AML-193 (cell line): ENCODE results near the gene POLN.
"Not testable (repeated sequence)": the region's sequence is repeated elsewhere in the genome, so short reads cannot be mapped to it uniquely, and the experiment has no call there.

Experiments
- DNase-seq, 2 experiments: peaks; one replicate each; lab custom pipeline; 2025; lab: John Stamatoyannopoulos, UW

Gene POLN

DNA sequence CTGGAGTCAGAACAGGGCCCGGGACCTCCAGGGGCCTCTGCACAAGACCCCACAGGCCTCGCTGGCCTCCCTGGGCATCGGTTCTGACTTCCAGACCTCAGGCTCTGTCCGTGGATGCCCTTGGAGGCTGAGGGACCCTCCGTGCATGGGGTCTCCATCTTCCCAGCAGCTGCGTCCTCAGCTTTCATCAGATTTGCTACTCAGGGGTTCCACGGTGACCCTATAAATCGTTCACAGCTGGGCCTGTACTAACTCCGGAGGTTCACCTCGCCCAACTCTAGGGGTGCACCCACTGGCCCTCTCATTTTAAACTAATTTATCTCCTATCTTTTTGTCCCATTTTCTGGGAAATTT, 33.1 kb upstream of the POLN start:
- DNase-seq = not testable (repeated sequence)

DNA sequence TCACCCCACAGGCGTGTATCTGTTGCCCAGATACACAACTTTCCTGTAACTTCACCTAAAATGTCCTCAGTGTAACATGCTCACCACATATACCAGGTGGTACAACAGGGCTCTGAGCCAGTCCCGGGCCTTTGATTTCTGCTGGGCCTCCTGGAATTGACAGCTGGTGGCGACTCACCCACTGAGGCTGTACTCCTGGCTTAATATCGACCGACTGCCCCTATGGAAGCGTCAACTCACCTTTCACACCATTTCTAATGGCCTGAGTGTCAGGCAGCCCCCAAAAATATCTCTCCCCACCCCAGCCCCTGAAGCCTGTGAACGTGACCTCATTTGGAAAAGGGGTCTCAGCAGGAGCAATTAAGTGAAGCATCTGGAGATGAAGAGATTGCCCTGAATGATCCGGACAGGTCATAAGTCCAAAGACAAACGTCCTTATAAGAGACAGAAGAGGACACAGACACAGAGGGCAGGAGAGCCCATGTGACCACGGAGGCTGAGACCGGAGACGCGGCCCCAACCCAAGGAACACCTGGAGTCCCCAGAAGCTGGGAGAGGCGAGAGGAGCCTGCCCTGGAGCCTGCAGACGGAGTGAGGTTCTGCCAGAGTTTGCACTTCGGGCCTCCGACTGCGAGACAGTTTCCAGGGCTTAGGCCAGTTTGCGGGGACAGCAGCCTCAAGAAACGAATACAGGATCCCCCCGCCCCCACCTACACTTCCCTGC, 32.6 kb upstream of the POLN start:
- DNase-seq = no peak

DNA sequence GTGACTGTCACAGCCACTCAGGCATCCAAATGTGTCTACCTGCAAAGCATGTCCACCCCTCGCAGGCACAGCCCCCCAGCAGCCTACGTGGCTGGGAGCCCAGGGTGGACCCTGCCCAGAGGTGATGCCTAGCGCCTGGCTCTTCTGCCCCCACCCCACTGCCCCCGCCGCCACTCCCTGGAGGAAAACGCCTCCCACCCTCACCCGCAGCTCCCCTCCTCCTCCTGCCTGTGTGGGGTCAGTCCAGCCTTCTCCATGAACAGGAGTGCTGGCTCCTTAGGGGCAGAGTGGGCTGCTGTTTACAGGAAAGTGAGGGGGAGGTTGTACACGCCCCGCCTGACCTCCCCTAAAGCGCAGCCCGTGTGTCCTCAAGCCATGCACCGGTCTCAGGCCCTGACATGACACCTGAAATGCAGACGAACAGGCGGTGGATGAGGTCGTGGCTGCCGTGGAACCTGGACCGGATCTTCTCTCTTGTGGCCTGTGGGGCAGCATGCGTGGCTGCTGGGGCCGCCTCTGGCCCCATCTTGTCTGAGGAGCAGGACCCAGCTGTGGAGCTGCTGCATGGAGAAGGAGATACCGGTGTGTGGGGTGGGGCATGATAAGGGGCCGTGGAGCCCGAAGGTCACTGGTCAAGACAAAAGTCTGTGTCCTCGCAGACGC, 31.9 kb upstream of the POLN start:
- no peak for DNase-seq

DNA sequence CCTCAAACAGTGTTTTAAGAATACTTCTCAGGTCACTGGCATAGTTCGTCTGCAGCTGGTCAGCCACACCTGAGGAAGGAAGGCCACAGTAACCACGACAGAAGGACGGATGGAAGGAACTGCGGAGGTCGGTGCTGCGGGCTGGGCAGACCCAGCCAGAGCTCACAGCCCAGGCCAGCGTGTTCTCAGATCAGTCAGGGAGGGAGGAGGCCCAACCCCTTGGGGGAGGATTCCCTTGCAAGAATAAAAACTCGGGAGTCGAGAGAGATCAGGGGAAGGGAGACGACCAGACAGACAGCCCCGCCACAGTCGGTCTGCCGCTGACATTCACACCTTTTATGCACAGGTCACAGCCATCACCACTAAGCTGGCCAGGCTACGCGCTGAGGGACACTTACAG, 31.3 kb upstream of the POLN start:
- no peak for DNase-seq

DNA sequence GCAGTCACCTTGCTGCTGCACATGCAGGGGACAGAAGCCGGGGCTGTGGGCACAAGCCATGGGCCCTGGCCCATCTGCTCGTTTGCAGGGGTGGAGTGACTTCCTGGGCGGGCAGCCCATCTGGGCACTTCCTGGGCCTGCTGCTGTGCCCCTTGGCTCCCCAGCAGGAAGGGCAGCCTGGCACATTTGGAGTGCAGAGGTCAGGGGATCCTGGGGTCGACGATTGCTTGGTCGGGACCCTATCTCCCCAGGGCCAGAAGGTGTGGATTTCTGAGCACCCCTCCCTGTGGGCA, 30.9 kb upstream of the POLN start:
- DNase-seq = no peak

DNA sequence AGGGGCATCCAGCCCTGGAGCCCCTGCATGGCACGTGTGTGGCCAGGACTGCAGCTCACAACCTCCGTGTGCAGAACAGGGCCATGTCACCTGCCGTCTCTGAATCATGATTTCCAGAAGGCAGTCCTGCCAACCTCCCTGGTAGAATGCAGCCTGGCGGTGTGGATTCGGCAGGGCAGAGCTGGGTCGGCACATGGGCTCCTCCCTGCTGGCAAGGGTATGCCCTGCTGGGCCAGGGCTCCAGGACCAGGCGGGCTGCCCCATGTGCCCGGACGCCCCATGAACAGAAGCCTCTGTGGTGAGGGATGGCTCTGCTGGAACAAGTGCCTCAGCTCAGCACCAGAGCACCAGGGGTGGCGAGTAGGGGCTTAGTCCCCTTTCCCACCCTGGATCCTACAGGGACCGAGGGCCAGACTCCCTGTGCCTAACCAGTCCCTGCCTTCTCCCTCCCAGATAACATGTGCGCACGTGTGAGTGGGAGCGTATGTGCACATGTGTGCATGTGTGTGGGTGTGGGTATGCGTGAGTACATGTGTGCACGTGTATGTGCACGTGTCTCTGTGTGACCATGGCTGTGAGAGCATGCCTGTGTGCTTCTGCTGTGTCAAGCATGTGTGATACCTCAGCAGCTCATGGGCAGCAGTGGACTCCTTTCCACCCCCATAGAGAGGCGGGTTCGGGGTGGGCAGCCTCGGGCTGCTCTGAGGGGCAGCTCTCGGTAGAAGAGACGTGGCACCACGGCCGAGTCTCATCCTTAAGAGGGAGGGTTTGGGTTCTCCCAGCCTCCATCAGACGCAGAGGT, 30.3 kb upstream of the POLN start:
- DNase-seq = no peak

DNA sequence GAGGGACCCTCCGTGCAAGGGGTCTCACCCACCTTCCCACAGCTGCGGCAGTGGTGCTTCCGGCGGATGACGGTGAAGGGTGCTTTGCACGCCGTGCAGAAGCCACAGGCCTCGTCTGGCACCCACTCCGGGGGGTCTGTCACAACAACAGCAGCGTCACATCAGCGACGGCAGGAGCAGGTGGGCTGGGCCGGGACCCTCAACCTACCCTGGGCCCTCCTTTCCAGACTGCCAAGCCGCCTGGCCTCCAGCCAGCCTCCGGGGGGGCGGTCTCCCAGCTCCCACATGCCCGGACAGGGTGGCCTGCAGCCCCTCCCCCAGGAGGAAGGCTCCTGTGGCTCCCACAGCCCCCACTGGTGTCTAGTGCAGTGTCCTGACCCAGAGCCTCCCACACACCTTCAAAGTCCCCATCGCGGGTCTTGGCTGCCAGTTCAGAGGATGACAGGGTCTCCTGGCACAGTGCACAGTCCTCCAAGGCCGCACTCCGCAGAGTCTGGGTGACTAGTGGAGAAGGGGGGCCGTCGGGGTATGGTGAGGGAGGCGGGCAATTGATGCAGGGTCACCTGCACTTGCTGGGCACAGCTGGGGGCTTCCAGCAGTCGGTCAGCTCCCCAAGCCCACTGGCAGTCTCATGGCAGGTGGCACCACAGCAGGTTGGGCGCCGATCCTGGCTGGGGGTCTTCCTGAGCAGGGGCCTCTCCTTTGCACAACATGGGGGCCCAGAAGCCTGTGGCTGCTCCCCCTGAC, 29.5 kb upstream of the POLN start:
- no peak for DNase-seq

DNA sequence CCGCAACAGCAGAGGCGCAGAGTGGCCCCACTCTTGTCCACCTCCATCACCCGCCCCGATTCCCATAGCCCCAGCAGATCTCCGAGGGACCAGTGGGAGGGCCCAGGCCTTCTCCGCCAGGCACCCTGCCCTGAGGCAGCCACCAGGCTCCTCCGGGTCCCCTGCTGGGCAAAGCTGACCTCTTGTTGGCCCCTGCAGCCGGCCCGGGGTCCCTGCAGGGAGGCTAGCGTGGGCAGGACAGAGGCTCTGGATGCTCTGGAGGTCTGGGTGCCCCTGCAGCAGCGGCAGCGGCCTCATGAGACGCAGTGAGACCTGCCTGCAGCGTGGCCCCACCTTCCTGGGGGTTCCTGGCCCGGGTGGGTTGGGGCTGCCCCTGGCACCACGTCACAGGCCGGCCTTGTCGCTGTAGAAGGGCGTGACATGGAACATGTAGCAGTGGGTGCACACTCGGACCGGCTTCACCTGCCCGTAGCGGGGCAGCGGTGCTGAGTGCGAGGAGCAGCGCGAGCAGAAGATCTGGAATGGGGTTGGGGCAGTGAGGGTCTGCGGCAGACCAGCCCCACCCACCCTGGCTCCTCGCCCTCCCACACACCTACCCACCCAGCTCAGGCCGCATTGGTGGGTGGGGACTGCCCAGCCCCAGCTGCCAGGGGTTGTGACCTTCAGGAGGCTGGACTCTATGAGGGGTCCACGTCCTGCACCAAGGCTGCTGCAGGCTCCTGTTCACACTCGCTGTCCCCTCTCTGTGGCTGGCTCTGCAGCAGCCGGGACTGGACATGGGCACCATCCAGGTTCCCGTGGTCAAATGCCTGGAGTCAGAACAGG, 28.6 kb upstream of the POLN start:
- DNase-seq = no peak

DNA sequence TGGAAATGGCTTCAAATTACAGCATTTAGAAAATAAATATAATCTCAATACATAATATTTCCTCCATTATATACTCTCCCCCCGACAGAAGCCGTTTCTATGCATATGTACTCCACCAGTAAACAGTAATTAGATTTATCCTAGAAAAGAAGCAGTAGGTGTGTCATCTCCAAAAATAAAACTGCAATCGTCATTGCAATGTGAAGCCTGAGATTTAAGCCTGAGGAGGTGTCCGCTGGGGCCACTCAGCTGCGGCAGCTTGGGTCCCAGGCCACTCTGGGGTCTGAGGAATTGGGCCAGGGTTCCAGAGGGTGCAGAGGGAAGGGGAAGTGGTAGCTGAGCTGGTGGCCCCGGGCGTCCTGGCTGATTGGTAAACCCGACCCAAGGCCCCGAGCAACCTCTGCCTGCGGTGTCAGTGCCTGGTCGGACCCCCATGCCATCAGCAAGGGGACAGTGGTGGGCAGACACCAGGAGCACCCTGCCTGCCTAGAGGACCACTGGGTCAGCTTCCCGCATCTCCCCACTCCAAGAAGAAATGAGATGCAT, 27.8 kb upstream of the POLN start:
- no peak for DNase-seq

DNA sequence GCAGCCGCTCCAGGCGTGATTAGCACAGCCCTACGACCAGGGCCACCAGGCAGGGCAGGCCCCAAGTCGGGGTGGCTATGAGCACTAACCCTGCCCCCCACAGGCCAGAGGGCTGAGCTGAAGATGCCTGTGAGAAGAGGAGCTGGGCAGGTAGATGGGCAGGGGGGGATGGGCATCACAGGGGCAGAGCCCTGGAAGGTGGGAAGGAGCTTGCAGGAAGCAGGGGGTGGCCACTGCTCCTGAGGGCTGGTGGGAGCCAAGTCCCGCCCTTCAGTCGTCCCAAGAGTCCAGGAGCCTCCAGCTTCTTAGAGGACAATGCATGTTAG, 27.2 kb upstream of the POLN start:
- no peak for DNase-seq

DNA sequence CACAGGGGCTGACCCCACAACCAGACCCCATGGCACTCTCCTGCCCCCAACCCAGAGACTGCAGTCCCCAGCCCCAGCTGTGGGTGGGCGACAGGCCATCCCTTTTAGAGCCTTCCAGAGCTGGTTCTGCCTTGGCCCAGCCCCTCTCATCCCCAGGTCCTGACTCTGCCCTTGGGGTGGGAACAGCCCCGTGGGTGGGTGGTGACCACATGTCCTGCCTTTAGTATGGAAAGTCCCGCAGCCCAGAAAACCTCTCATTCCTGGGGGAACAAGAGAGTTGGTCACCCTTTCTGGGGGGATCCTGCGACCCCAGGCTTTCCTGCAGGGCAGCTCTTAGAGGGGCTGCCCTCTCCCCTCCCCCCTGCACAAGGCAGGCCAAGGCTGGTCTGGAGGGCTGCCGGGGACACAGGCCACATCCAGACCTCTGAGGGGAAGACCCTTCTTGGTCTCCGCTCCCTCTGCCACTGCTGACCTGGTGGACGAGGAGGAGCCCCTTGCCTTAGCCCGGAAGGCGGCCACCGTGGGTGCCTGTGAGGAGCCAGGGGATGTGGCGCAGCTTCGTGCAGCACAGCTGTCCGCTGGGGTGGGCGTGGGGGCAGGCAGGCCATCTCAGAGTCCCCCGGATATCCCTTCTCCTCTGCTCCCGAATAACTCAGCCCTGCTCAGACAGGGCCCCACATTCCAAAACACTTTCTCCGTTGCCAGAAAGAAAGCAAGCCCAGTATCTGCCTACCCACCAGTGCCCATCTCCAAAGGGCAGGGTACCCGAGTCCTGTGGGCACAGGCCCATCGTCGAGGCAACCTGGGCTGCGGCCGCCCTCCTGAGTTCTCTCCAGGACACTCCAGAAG, 26.7 kb upstream of the POLN start:
- no peak for DNase-seq

DNA sequence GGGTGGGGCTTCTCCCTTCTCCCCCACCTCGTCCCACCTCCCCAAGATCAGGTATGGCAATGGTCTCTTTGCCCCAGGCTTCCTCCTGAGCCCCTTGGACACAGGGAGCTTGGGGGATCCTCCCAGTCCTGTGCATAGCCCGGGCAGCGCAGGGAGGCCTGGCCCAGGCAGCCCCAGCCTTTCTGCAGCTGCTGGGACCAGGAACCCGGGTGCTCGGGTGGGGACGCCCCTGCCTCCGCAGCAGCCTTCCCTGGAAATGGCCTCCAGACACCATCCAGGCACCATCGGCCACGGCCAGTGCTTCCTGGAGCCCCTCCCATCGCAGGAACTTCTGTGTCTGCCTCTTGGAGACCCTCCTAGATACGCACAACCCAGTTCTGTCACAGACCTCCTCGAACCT, 25.9 kb upstream of the POLN start:
- no peak for DNase-seq

DNA sequence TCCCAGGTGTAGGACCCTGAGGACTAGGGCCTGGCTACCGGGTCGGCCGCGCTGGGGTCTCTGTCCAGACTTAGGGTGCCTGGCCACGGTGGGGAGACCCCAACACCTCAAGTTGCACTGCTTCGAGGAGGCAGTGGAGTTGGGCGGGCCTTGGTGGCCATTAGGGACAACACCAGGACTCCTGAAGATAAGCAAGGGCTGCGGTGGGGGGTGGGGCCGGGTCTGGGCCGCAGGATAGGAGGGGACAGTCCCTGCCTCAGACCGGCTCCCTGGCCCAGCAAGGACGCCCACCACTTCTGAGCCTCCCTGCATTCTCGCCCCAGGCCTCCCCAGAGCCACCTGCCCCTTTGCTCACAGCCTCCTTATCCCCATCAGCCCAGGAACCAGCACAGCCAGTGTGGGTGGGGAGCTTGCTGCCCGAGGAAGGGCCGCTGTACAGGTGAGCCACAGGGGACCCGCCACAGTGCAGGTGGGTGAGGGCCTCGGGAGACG, 25.4 kb upstream of the POLN start:
- no peak for DNase-seq

DNA sequence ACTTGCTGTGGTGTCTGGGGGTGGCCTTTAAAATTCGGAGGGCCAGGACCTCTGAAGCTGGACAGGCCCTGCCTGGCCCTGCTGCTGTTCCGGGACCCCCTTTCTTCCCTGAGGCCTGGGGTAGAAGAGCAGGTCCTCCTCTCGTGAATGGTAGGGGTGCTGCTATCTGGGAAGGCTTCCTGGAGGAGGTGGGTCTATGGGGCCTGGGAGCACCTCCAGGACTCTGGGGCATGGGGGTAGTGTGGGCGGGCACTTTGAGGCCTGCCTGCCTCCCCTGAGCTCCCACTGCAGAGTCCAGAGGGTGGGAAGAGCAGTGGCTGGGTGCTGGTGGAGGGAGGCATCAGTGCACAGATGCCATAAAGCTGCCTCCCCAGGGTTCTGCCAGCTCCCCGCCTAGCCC, 24.9 kb upstream of the POLN start:
- DNase-seq = no peak

DNA sequence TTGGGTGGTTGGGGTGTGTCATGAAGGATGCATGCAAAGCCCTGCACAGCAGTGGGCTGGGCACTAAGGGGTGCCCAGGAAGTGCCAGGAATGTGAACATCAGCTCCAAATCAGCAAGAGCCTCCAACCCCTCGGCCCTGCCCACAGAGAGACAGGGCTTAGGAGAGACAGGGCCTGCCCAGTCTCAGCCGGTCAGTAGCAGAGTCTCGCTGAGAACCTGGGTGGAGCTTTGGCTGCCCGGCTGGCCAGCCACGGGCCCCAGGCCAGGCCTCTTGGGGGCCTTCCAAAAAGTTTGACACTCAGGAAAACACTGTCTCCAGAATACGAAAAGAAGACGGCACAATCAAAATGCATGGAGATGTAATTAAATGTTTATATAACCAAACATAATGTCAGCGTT, 24.3 kb upstream of the POLN start:
- DNase-seq = no peak

DNA sequence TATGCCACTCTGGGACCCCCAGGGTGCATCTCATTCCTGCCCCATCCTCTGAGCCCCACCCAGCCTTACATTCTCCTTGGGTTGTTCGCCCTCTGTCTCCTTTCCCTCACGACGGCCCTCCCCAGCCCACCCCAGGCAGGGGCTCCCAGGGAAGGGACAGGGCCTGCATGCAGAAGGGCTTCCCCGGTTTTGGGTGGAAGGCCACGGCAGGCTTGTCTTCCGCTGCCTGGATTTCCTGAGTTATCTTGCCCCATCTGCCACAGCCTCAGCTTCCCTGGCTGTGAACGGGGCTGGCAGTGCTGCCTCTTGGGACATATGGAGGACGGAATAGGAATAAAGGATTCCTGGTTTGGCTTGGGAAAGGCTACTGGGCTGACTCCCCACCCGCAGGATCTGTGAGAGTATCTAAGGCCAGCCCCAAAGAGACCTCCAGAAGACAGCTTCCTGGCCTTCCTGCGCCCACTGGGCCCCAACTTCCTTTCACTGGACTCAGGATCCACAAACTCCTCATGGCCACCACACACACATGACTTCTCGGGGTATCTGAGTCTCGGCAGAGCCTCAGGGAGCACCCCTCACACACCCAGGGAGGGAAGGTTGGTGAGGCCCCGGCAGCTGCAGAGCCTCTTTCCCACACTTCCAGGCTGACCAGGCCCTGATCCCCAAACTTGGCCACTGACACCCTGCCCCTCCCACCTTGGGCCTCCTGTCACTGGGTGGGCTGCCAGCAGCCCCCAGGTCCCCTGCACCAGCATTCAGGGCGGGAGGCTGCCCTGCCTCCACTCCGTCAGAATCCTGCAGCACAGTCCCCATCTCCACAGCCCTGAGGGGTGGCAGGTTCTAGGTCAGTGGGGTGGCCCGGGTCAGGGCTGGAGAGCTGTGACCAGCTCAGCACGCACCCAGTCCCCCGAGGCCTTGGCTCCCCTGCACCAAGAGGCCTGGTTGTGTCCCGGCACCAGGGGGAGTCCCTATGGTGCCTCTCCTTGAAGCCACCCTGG, 23.5 kb upstream of the POLN start:
- DNase-seq = no peak

DNA sequence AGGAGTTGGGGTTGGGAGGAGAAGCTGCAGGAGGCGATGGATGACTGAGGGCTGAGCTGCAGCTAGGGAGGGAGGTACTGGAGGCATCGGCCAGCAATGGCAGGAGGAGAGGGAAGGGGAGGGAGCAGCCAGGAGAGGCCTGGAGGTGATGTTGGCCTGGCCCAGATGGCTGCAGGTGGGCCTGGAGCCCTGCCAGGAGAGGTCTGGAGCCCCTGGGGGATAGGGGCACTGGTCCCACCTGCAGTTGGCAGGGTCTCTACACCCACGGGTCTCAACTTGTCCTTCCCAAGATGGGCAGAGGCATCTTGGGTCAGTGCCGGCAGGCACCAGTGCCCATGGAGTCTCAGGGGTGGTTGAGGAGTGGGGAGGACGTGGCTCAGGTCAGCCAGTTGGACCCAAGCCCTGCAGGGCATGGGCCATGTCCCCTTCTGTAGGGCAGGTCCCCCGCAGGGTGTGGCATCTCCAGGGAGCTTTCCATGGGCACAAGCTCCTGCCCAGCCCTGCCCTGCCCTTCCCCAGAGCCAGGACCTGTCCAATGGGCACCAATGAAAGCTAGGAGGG, 22.6 kb upstream of the POLN start:
- DNase-seq = no peak

DNA sequence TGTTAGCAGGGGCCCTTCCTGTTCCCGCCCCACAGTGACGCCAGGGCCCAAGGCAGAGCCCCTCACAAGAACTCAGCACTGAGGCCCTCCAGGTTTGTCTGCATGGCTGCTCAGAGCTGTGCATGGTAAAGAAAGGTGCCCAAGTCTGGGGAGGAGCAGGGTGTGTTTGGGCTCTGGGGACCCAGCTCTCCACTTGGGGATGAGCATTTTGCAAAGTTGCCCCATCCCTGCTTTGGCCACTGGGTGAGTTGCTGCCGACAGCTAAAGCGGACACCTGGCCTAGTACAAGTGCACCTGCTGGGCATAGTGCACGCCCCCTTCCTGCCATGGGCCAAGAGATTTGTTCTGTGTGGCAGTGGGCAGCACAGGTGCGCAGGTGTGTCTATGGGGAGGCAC, 22.0 kb upstream of the POLN start:
- DNase-seq = no peak

DNA sequence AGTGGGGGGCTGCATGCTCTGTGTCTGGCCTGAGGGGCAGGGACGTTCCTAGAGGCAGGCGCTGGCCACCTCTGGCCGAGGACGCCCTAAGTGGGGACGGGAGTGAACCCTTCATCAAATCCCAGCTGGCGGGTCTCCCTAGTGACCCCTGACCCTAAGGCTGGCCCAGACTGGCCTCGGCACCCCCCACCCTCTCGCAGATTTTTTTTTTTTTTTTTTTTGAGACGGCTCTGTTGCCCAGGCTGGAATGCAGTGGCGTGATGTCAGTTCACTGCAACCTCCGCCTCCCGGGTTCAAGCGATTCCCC, 21.0 kb upstream of the POLN start:
- no peak for DNase-seq
